Loucy (cell line): ENCODE data around the gene MCAM.

ENCODE experiments used
- H2AFZ ChIP-seq: fragments of 200-600 bp; sonication (generic); 2 replicates; pipeline ENCODE4 v1.6.0; 2016; ENCODE audit warnings: antibody characterized with exemption, mild to moderate bottlenecking, low read length, moderate library complexity
- H3F3A ChIP-seq: fragments of 200-600 bp; 2 replicates; pipeline ENCODE4 v1.6.0; 2016; ENCODE audit warnings: antibody characterized with exemption, low read depth, mild to moderate bottlenecking
- H3K27me3 ChIP-seq: fragments of 200-600 bp; sonication (generic); 2 replicates; pipeline ENCODE4 v1.6.1; 2014; ENCODE audit warnings: low read length, mild to moderate bottlenecking; ENCODE audit not compliant: insufficient read depth, poor library complexity, severe bottlenecking
- H3K36me3 ChIP-seq: fragments of 200-600 bp; sonication (generic); 2 replicates; pipeline ENCODE4 v1.6.1; 2016; ENCODE audit warnings: low read length; ENCODE audit not compliant: insufficient read depth
- H3K4me1 ChIP-seq: fragments of 200-600 bp; sonication (generic); 2 replicates; pipeline ENCODE4 v1.5.1; 2014; ENCODE audit warnings: low read length, mild to moderate bottlenecking; ENCODE audit not compliant: insufficient read depth, poor library complexity, severe bottlenecking
- H3K4me2 ChIP-seq: fragments of 200-600 bp; sonication (generic); 2 replicates; pipeline ENCODE4 v1.6.0; 2014; ENCODE audit warnings: antibody characterized with exemption, low read length, low read depth, mild to moderate bottlenecking; ENCODE audit not compliant: poor library complexity, severe bottlenecking
- H3K4me3 ChIP-seq: fragments of 200-600 bp; sonication (generic); 2 replicates; pipeline ENCODE4 v1.5.1; 2014; ENCODE audit warnings: low read length, mild to moderate bottlenecking, mixed read lengths; ENCODE audit not compliant: poor library complexity, severe bottlenecking
- H3K79me2 ChIP-seq: fragments of 200-600 bp; sonication (generic); 2 replicates; pipeline ENCODE4 v1.6.1; 2014; ENCODE audit warnings: low read length; ENCODE audit not compliant: insufficient read depth
- H3K9ac ChIP-seq: fragments of 200-600 bp; sonication (generic); 2 replicates; pipeline ENCODE4 v1.6.0; 2014; ENCODE audit warnings: mild to moderate bottlenecking, low read depth, low read length, moderate library complexity; ENCODE audit not compliant: poor library complexity, severe bottlenecking
- H3K9me2 ChIP-seq: fragments of 200-600 bp; sonication (generic); replicated peaks from 2 replicates; pipeline ENCODE4 v1.6.1; 2016; ENCODE audit warnings: low read depth, low read length, mixed read lengths
- H3K9me3 ChIP-seq: fragments of 200-600 bp; sonication (generic); 2 replicates; pipeline ENCODE4 v1.6.1; 2014; ENCODE audit warnings: mild to moderate bottlenecking, antibody characterized with exemption, low read length, low read depth; ENCODE audit not compliant: insufficient read depth
- H4K20me1 ChIP-seq: fragments of 200-600 bp; sonication (generic); 2 replicates; pipeline ENCODE4 v1.6.0; 2014; ENCODE audit warnings: antibody characterized with exemption, low read length, mild to moderate bottlenecking; ENCODE audit not compliant: insufficient read depth, poor library complexity, severe bottlenecking
- EZH2phosphoT487 ChIP-seq: fragments of 200-600 bp; IDR thresholded peaks from 2 replicates; pipeline ENCODE4 v1.6.1; 2018; ENCODE audit warnings: antibody characterized with exemption, mild to moderate bottlenecking, moderate library complexity, borderline replicate concordance
- TF ChIP-seq, protein P1 (sequence below): fragments of 200-600 bp; sonication (generic); conservative IDR thresholded peaks from 2 replicates; pipeline ENCODE4 v1.5.1; 2014; ENCODE audit warnings: mild to moderate bottlenecking, antibody characterized with exemption, low read length

MCAM gene

DNA sequence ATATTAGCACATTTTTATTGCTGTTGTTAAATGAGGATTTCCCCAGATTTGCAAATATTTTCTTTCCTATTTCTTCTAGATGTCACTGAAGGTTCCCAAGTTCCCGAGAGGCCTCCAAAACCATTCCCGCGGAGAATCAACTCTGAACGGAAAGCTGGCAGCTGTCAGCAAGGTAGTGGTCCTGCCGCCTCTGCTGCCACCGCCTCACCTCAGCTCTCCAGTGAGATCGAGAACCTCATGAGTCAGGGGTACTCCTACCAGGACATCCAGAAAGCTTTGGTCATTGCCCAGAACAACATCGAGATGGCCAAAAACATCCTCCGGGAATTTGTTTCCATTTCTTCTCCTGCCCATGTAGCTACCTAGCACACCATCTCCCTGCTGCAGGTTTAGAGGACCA, 17.5 kb downstream of the MCAM start:
- Histone ChIP-seq H3K4me1 (no peaks in the 10 kb centered on the region), H3K9ac (no peak overlapping the region), H2AFZ (no peak overlapping the region), H3K4me3 (no peak overlapping the region), H4K20me1 (no peaks in the 10 kb centered on the region), H3F3A (no peaks in the 10 kb centered on the region), H3K4me2 (no peak overlapping the region), H3K79me2 (no peaks in the 10 kb centered on the region), H3K27me3 (no peaks in the 10 kb centered on the region), H3K36me3 (peaks cover 92% of the 10 kb centered on the region), H3K9me3 (no peaks in the 10 kb centered on the region), H3K9me2 (no peaks in the 10 kb centered on the region)
- TF ChIP-seq, protein P1, sequence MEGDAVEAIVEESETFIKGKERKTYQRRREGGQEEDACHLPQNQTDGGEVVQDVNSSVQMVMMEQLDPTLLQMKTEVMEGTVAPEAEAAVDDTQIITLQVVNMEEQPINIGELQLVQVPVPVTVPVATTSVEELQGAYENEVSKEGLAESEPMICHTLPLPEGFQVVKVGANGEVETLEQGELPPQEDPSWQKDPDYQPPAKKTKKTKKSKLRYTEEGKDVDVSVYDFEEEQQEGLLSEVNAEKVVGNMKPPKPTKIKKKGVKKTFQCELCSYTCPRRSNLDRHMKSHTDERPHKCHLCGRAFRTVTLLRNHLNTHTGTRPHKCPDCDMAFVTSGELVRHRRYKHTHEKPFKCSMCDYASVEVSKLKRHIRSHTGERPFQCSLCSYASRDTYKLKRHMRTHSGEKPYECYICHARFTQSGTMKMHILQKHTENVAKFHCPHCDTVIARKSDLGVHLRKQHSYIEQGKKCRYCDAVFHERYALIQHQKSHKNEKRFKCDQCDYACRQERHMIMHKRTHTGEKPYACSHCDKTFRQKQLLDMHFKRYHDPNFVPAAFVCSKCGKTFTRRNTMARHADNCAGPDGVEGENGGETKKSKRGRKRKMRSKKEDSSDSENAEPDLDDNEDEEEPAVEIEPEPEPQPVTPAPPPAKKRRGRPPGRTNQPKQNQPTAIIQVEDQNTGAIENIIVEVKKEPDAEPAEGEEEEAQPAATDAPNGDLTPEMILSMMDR = no peak
- no peak for TF ChIP-seq EZH2phosphoT487

DNA sequence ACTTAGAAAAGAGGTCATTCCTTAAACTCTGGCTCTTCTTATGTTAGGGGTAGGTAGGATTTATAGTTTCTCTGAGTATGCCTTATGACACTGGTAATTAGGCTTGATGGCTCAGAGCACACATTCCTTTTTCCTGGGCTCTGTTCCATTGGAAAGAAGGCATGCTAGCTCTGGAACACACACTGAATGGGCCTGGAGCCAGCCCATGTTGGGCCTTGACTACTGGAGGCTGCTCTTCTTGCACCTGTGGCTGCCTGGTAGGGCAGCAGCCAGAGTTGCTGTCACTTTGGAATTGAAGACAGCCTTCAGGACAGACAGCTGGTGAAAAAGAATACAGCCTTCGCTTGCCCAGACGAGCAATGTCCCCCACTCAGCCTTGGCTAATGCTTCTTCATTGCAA, 18.2 kb downstream of the MCAM start:
- no peaks in the 10 kb centered on the region for H3F3A ChIP-seq
- H3K79me2 ChIP-seq = no peaks in the 10 kb centered on the region
- peaks cover 87% of the 10 kb centered on the region for H3K36me3 ChIP-seq
- TF ChIP-seq, protein P1 = no peak
- no peak for TF ChIP-seq EZH2phosphoT487
- H3K9me3 ChIP-seq = no peaks in the 10 kb centered on the region
- H2AFZ ChIP-seq = no peak overlapping the region
- H3K4me3 ChIP-seq = no peak overlapping the region
- H3K9ac ChIP-seq = no peak overlapping the region
- H4K20me1 ChIP-seq = no peaks in the 10 kb centered on the region
- H3K4me1 ChIP-seq = no peaks in the 10 kb centered on the region
- no peaks in the 10 kb centered on the region for H3K9me2 ChIP-seq
- no peak overlapping the region for H3K4me2 ChIP-seq
- no peaks in the 10 kb centered on the region for H3K27me3 ChIP-seq

GRCh38 chr11:119297938-119298337, 19.0 kb downstream of the MCAM start:
- H3K9me2 ChIP-seq = no peaks in the 10 kb centered on the region
- H4K20me1 ChIP-seq = no peaks in the 10 kb centered on the region
- H3K4me3 ChIP-seq = no peak overlapping the region
- no peak overlapping the region for H3K9ac ChIP-seq
- H3K4me1 ChIP-seq = no peaks in the 10 kb centered on the region
- H3K36me3 ChIP-seq = peaks cover 83% of the 10 kb centered on the region
- H3K27me3 ChIP-seq = no peaks in the 10 kb centered on the region
- H3K79me2 ChIP-seq = no peaks in the 10 kb centered on the region
- no peak overlapping the region for H2AFZ ChIP-seq
- H3F3A ChIP-seq = no peaks in the 10 kb centered on the region
- no peaks in the 10 kb centered on the region for H3K9me3 ChIP-seq
- no peak overlapping the region for H3K4me2 ChIP-seq
- TF ChIP-seq, protein P1 = no peak
- TF ChIP-seq EZH2phosphoT487 = no peak
